Liver (tissue), 9 donors: ENCODE measurements around the gene SERPINE1. TPM values are rescaled to one million over a fixed set of nuclear protein-coding genes. Genes with fewer than 3 reads are reported as not detected.

Experiments
- DNase-seq: peaks from one replicate; pipeline ENCODE4 v3.0.0-alpha.2; 2017; ENCODE audit warnings: low spot score
- H3K27ac ChIP-seq, 2 donors: one replicate each; pipeline ENCODE4 v1.7.0; 2013; ENCODE audit warnings: inconsistent platforms in 2 of 2, low read length in 2 of 2, control low read depth in 1 of 2, low read depth in 1 of 2, mild to moderate bottlenecking in 1 of 2
- H3K27me3 ChIP-seq, 4 donors: one replicate each; pipeline versions ENCODE4 v1.6.1 to v1.7.0; 2013; ENCODE audit warnings: low read length in 3 of 4, inconsistent platforms in 1 of 4, mild to moderate bottlenecking in 1 of 4, moderate library complexity in 1 of 4; ENCODE audit not compliant: control insufficient read depth in 4 of 4, insufficient read depth in 4 of 4
- H3K36me3 ChIP-seq, 4 donors: one replicate each; pipeline versions ENCODE4 v1.6.1 to v1.7.0; 2013; ENCODE audit warnings: low read length in 3 of 4, mild to moderate bottlenecking in 3 of 4, low read depth in 1 of 4, moderate library complexity in 1 of 4; ENCODE audit not compliant: control insufficient read depth in 4 of 4, insufficient read depth in 3 of 4
- H3K4me1 ChIP-seq, 4 donors: one replicate each; pipeline versions ENCODE4 v1.6.1 to v1.7.0; 2013; ENCODE audit warnings: low read length in 3 of 4, mild to moderate bottlenecking in 3 of 4, moderate library complexity in 1 of 4; ENCODE audit not compliant: control insufficient read depth in 4 of 4, insufficient read depth in 4 of 4
- H3K4me3 ChIP-seq, 3 donors: one replicate each; pipeline versions ENCODE4 v1.6.1 to v1.7.0; 2013; ENCODE audit warnings: low read length in 3 of 3, control low read depth in 1 of 3, low read depth in 1 of 3, mild to moderate bottlenecking in 1 of 3
- H3K9ac ChIP-seq, 2 donors: one replicate each; pipeline ENCODE4 v1.7.0; 2013; ENCODE audit warnings: low read length in 2 of 2, mild to moderate bottlenecking in 2 of 2, moderate library complexity in 2 of 2, control low read depth in 1 of 2, low read depth in 1 of 2
- H3K9me3 ChIP-seq, 4 donors: one replicate each; pipeline versions ENCODE4 v1.6.1 to v1.7.0; 2013; ENCODE audit warnings: low read length in 3 of 4; ENCODE audit not compliant: control insufficient read depth in 4 of 4
- EGR1 ChIP-seq, 2 donors: IDR thresholded peaks; 2 replicates each; pipeline ENCODE4 v1.6.1; 2016 to 2018; ENCODE audit warnings: antibody characterized with exemption in 2 of 2, low read depth in 2 of 2
- HNF4A ChIP-seq, 2 donors: conservative IDR thresholded peaks; 2 replicates each; pipeline ENCODE4 v1.6.1; 2016; ENCODE audit warnings: antibody characterized with exemption in 2 of 2, mild to moderate bottlenecking in 2 of 2
- HNF4G ChIP-seq: IDR thresholded peaks from 2 replicates; pipeline ENCODE4 v1.6.1; 2016; ENCODE audit warnings: antibody characterized with exemption
- JUND ChIP-seq, 2 donors: IDR thresholded peaks; 2 replicates each; pipeline ENCODE4 v1.6.1; 2016; ENCODE audit warnings: antibody characterized with exemption in 2 of 2
- MAX ChIP-seq: IDR thresholded peaks from 2 replicates; pipeline ENCODE4 v1.6.1; 2016; ENCODE audit warnings: antibody characterized with exemption
- NR2F2 ChIP-seq: IDR thresholded peaks from 2 replicates; pipeline ENCODE4 v1.6.1; 2016; ENCODE audit warnings: antibody characterized with exemption
- RAD21 ChIP-seq, 2 donors: IDR thresholded peaks; 2 replicates each; pipeline ENCODE4 v1.6.1; 2016; ENCODE audit warnings: antibody characterized with exemption in 2 of 2, mild to moderate bottlenecking in 2 of 2
- REST ChIP-seq: IDR thresholded peaks from 2 replicates; pipeline ENCODE4 v1.6.1; 2016; ENCODE audit warnings: antibody characterized with exemption, mild to moderate bottlenecking
- RXRA ChIP-seq, 2 donors: IDR thresholded peaks; 2 replicates each; pipeline ENCODE4 v1.6.1; 2017 to 2018; ENCODE audit warnings: antibody characterized with exemption in 2 of 2, mild to moderate bottlenecking in 1 of 2
- TAF1 ChIP-seq: conservative IDR thresholded peaks from 2 replicates; pipeline ENCODE4 v1.6.1; 2016; ENCODE audit warnings: antibody characterized with exemption, mild to moderate bottlenecking
- ZBTB33 ChIP-seq: IDR thresholded peaks from 2 replicates; pipeline ENCODE4 v1.6.1; 2016; ENCODE audit warnings: antibody characterized with exemption
- WGBS: extraction: QIAGEN DNeasy Blood & Tissue Kit; methylation state at CpG from one replicate; pipeline ENCODE4 v1.1.7; 2013; 5-methylcytosine and 5-hydroxymethylcytosine counted together
- polyA plus RNA-seq, 2 donors: library from polyadenylated mRNA; stranded (reverse) in 1 of 2; unstranded in 1 of 2; fragments of 200-250 nt in 1 of 2; fragments of >200 nt in 1 of 2; fragmentation: Nextera tagmentation in 1 of 2; extraction: Ambion mirVana in 1 of 2; gene quantifications; one replicate each; pipeline versions ENCODE4 v1.2.1 to v1.2.3, GENCODE V29; 2013 to 2015
- total RNA-seq, 2 donors: library from RNA; depleted of rRNA; stranded (reverse); fragments of >200 nt; gene quantifications; one replicate each; pipeline ENCODE4 v1.2.3, GENCODE V29; 2014
- donor health status: healthy.
- donor health status: healthy.
- donor health status: healthy.
- donor health status: healthy.
- donor health status: healthy.

SERPINE1 gene
- total and polyA plus RNA-seq, 4 donors = 0.93 to 18.6 (median 8.0) TPM

GRCh38 chr7:101114492-101114891, 12.4 kb upstream of the SERPINE1 start:
- Histone ChIP-seq H3K4me1 (no peaks in the 10 kb centered on the region), H3K27ac (no peak overlapping the region), H3K27me3 (no peaks in the 10 kb centered on the region), H3K4me3 (no peak overlapping the region), H3K9ac (no peak overlapping the region), H3K36me3 (no peaks in the 10 kb centered on the region), H3K9me3 (no peaks in the 10 kb centered on the region)
- no peak for TF ChIP-seq REST
- TF ChIP-seq ZBTB33 = no peak
- no peak for TF ChIP-seq HNF4G
- no peak for TF ChIP-seq MAX
- no peak for TF ChIP-seq RAD21 (IDR thresholded peaks at IDR 0.05)
- no peak for TF ChIP-seq EGR1 (IDR thresholded peaks at IDR 0.05; ENCODE audit: low read depth in 2 of 2)
- no peak for TF ChIP-seq TAF1
- TF ChIP-seq HNF4A (conservative IDR thresholded peaks at IDR 0.05) = no peak
- TF ChIP-seq RXRA (IDR thresholded peaks at IDR 0.05) = no peak
- 78% methylated on average over 8 of the region's 8 CpGs for WGBS
- no peak for DNase-seq

GRCh38 chr7:101115215-101115614, 11.7 kb upstream of the SERPINE1 start:
- Histone ChIP-seq H3K27me3 (no peaks in the 10 kb centered on the region), H3K4me1 (no peaks in the 10 kb centered on the region), H3K9me3 (no peaks in the 10 kb centered on the region), H3K9ac (no peak overlapping the region), H3K36me3 (no peaks in the 10 kb centered on the region), H3K27ac (no peak overlapping the region), H3K4me3 (no peak overlapping the region)
- 95% methylated on average over 3 of the region's 3 CpGs for WGBS
- TF ChIP-seq HNF4G (no peak), REST (no peak), JUND (IDR thresholded peaks at IDR 0.05) (no peak), NR2F2 (no peak), RXRA (IDR thresholded peaks at IDR 0.05) (no peak)
- DNase-seq = no peak
